A549 (cell line): ENCODE data around the gene PIGO. TPM values are rescaled to one million over a fixed set of nuclear protein-coding genes. Genes with fewer than 3 reads are reported as not detected.

ENCODE experiments used
- ATAC-seq, 2 experiments: fragments of 200-7000 bp in 1 of 2; fragments of >200 bp in 1 of 2; cut with Nextera tagmentation in 1 of 2; cut with Tn5 transposase in 1 of 2; 3 replicates each; pipeline versions ENCODE4 v1.8.0 to v1.9.1; 2018 to 2020; ENCODE audit warnings: mild to moderate bottlenecking in 1 of 2, moderate library complexity in 1 of 2
- CTCF ChIA-PET: fragments of 300-600 bp; sonication (Branson Sonifier 250); formaldehyde crosslinking; extraction: SDS; loops from one replicate; lab custom pipeline; 2021; ENCODE audit warnings: antibody characterized with exemption, inconsistent platforms; lab: Yijun Ruan, JAX
- POLR2A ChIA-PET: fragments of 350-600 bp; formaldehyde crosslinking; extraction: SDS; loops from one replicate; lab custom pipeline; 2021; ENCODE audit warnings: antibody characterized with exemption, inconsistent platforms; lab: Yijun Ruan, JAX
- DNase-seq, 2 experiments: peaks; one replicate each; pipeline versions ENCODE4 v3.0.0 to v3.0.0-alpha.2; 2011 to 2016; ENCODE audit warnings: low read depth in 1 of 2, low spot score in 1 of 2
- FAIRE-seq: peaks from 2 replicates; lab custom pipeline; 2011; peaks lifted over from hg19 to GRCh38; lab: Jason Lieb, UNC
- H3K27ac ChIP-seq, 2 experiments: fragments of >200 bp; sonication (Bioruptor Twin); formaldehyde crosslinking; 3 replicates each; pipeline ENCODE4 v1.5.1; 2016 to 2017
- H3K4me1 ChIP-seq: fragments of >200 bp; sonication (Bioruptor Twin); formaldehyde crosslinking; 3 replicates; pipeline ENCODE4 v1.6.1; 2016
- H3K4me2 ChIP-seq: fragments of >200 bp; sonication (Bioruptor Twin); formaldehyde crosslinking; 3 replicates; pipeline ENCODE4 v1.6.1; 2016
- H3K4me3 ChIP-seq: fragments of >200 bp; sonication (Bioruptor Twin); formaldehyde crosslinking; 3 replicates; pipeline ENCODE4 v1.5.1; 2016
- H3K9me3 ChIP-seq: fragments of >200 bp; sonication (Bioruptor Twin); formaldehyde crosslinking; 3 replicates; pipeline ENCODE4 v1.6.1; 2016
- CBX8 ChIP-seq: fragments of 200-600 bp; sonication (generic); IDR thresholded peaks from 2 replicates; pipeline ENCODE4 v1.6.1; 2016
- CHD4 ChIP-seq: fragments of 200-600 bp; sonication (generic); IDR thresholded peaks from 2 replicates; pipeline ENCODE4 v1.6.1; 2016; ENCODE audit warnings: antibody characterized with exemption, mild to moderate bottlenecking, borderline replicate concordance
- FOSL2 ChIP-seq, 2 experiments: fragments of 450-650 bp in 1 of 2; fragments of >200 bp in 1 of 2; sonication (Bioruptor Twin) in 1 of 2; formaldehyde crosslinking; IDR thresholded peaks; 2 replicates each; pipeline versions ENCODE4 v1.5.0 to v1.6.1; 2016 to 2020; ENCODE audit warnings: mild to moderate bottlenecking in 1 of 2, moderate library complexity in 1 of 2
- HOXA7 ChIP-seq: fragments of 250-450 bp; sonication (Bioruptor Pico); IDR thresholded peaks from 2 replicates; pipeline ENCODE4 v1.5.0; 2020; ENCODE audit warnings: mild to moderate bottlenecking, moderate library complexity
- HOXB5 ChIP-seq: fragments of 250-450 bp; sonication (Bioruptor Pico); IDR thresholded peaks from 2 replicates; pipeline ENCODE4 v1.5.0; 2020; ENCODE audit warnings: mild to moderate bottlenecking, moderate library complexity
- NFE2L2 ChIP-seq: fragments of 150-350 bp; conservative IDR thresholded peaks from 2 replicates; pipeline ENCODE4 v1.6.1; 2014; ENCODE audit warnings: low read length
- POLR2AphosphoS2 ChIP-seq: conservative IDR thresholded peaks from 2 replicates; pipeline ENCODE4 v1.6.1; 2012; ENCODE audit warnings: low read length, improper control_type of control experiment, inconsistent platforms
- RAD21 ChIP-seq, 2 experiments: fragments of >200 bp in 1 of 2; sonication (Bioruptor Twin) in 1 of 2; formaldehyde crosslinking in 1 of 2; IDR thresholded peaks in 1 of 2; conservative IDR thresholded peaks in 1 of 2; 2 replicates in 1 of 2; 3 replicates in 1 of 2; pipeline ENCODE4 v1.6.1; 2012 to 2018; ENCODE audit warnings: inconsistent platforms in 1 of 2
- RARB ChIP-seq: fragments of 250-450 bp; sonication (Bioruptor Pico); IDR thresholded peaks from 2 replicates; pipeline ENCODE4 v1.8.0; 2021; ENCODE audit warnings: mild to moderate bottlenecking, moderate library complexity
- RCOR1 ChIP-seq: fragments of 150-350 bp; IDR thresholded peaks from 2 replicates; pipeline ENCODE4 v1.6.1; 2014; ENCODE audit warnings: antibody characterized with exemption, low read length, low read depth
- REST ChIP-seq: fragments of 200-600 bp; sonication (generic); IDR thresholded peaks from 2 replicates; pipeline ENCODE4 v1.6.1; 2016; ENCODE audit warnings: antibody characterized with exemption, mild to moderate bottlenecking, moderate library complexity
- TFCP2L1 ChIP-seq: fragments of 250-450 bp; sonication (Bioruptor Pico); IDR thresholded peaks from 2 replicates; pipeline ENCODE4 v1.5.0; 2021; ENCODE audit warnings: mild to moderate bottlenecking
- TP53 ChIP-seq: fragments of 250-450 bp; sonication (Bioruptor Pico); IDR thresholded peaks from 2 replicates; pipeline ENCODE4 v1.5.0; 2021; ENCODE audit warnings: mild to moderate bottlenecking, moderate library complexity
- ZNF302 ChIP-seq: fragments of 250-450 bp; sonication (Bioruptor Pico); IDR thresholded peaks from 2 replicates; pipeline ENCODE4 v1.9.0; 2021; ENCODE audit warnings: inconsistent platforms, mild to moderate bottlenecking, moderate library complexity
- WGBS: methylation state at CpG from one replicate; pipeline ENCODE4 v1.1.6; 2017; ENCODE audit errors: missing lambda C conversion rate; 5-methylcytosine and 5-hydroxymethylcytosine counted together
- polyA plus RNA-seq, 4 experiments: library from polyadenylated mRNA; depleted of rRNA in 3 of 4; stranded (reverse); fragments of >200 nt; fragmentation: RNase III in 1 of 4; extraction: RNeasy Plus Mini Kit Qiagen cat#74134 plus additional on column Dnase treatment in 1 of 4; gene quantifications; 2 replicates in 3 of 4; 3 replicates in 1 of 4; pipeline ENCODE4 v1.2.3, GENCODE V29; 2011 to 2017
- TF ChIP-seq, protein P1 (sequence below): fragments of 250-450 bp; sonication (Bioruptor Pico); IDR thresholded peaks from 2 replicates; pipeline ENCODE4 v1.5.0; 2021; ENCODE audit warnings: mild to moderate bottlenecking, moderate library complexity, borderline replicate concordance
- TF ChIP-seq, protein P2 (sequence below): fragments of >200 bp; sonication (Bioruptor Twin); formaldehyde crosslinking; IDR thresholded peaks from 3 replicates; pipeline ENCODE4 v1.5.1; 2016

Gene PIGO
- polyA plus RNA-seq, 2 of the 4 experiments (the other 2 are of a cell fraction) = 47.0 to 50.4 TPM

DNA sequence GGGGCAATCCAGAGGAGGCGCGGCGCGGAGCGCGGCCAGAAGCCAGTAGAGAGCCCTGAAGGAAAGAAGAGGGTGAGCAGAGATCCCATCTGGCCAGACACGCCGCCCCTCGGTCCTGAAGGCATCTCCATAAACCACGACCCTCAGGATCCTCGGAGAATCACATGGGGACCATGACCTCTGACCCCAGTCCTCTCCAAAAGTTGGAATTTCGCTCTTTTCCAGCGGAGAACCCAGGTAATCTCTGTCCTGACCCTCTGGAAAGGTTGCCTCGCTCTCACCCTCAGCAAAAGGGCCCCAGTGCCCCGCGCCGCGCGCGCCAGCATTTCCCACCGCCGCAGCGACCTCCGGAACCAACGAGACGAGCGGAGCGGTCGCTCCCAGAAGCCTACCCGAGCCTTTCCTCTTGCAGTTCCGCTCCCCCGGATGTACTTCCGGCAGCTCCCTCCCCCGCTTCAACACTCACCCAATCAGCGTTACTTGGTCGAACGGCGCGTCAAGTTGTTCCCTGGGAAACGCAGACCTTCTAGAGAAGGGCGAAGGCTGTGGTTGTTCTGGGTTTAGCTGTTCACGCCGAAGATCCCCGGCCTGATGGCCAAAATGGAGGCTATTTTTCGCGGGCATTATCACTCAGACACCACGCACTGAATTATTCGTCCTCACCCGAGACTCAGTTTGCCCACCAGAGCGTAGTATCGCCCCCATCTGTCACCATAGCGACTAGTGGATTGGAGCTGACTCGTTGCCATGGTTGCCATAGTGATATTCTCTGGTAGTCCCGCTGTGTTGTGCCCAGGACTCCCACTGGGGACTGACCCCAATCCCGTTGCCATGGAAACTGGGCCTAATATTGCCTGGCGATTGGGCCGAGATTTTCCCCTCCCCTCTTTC, 6.6 kb upstream of the PIGO start, which contains the start of gene STOML2 (continued):
- TF ChIP-seq REST = no peak
- no peak for TF ChIP-seq HOXB5 (CRISPR knock-in tag)
- TF ChIP-seq CBX8 = no peak
- TF ChIP-seq TP53 = no peak
- TF ChIP-seq RARB (CRISPR knock-in tag) = no peak
- no peak for TF ChIP-seq RCOR1
- TF ChIP-seq, protein P1, sequence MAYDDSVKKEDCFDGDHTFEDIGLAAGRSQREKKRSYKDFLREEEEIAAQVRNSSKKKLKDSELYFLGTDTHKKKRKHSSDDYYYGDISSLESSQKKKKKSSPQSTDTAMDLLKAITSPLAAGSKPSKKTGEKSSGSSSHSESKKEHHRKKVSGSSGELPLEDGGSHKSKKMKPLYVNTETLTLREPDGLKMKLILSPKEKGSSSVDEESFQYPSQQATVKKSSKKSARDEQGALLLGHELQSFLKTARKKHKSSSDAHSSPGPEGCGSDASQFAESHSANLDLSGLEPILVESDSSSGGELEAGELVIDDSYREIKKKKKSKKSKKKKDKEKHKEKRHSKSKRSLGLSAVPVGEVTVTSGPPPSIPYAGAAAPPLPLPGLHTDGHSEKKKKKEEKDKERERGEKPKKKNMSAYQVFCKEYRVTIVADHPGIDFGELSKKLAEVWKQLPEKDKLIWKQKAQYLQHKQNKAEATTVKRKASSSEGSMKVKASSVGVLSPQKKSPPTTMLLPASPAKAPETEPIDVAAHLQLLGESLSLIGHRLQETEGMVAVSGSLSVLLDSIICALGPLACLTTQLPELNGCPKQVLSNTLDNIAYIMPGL (CRISPR knock-in tag) = no peak; the same call in 1 of the 2 replicates
- TF ChIP-seq CHD4 = no peak
- no peak for TF ChIP-seq ZNF302 (CRISPR knock-in tag)
- TF ChIP-seq RAD21 (conservative IDR thresholded peaks at IDR 0.05 in 1 of 2, IDR thresholded peaks at IDR 0.05 in 1 of 2) = no peak
- TF ChIP-seq FOSL2 (IDR thresholded peaks at IDR 0.05) = no peak
- peak; percentile 47; the same call in 1 of the 2 replicates for TF ChIP-seq FOSL2 (CRISPR knock-in tag; IDR thresholded peaks at IDR 0.05)
- TF ChIP-seq TFCP2L1 (CRISPR knock-in tag) = no peak
- TF ChIP-seq, protein P2, sequence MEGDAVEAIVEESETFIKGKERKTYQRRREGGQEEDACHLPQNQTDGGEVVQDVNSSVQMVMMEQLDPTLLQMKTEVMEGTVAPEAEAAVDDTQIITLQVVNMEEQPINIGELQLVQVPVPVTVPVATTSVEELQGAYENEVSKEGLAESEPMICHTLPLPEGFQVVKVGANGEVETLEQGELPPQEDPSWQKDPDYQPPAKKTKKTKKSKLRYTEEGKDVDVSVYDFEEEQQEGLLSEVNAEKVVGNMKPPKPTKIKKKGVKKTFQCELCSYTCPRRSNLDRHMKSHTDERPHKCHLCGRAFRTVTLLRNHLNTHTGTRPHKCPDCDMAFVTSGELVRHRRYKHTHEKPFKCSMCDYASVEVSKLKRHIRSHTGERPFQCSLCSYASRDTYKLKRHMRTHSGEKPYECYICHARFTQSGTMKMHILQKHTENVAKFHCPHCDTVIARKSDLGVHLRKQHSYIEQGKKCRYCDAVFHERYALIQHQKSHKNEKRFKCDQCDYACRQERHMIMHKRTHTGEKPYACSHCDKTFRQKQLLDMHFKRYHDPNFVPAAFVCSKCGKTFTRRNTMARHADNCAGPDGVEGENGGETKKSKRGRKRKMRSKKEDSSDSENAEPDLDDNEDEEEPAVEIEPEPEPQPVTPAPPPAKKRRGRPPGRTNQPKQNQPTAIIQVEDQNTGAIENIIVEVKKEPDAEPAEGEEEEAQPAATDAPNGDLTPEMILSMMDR = no peak
- TF ChIP-seq NFE2L2 = no peak

DNA sequence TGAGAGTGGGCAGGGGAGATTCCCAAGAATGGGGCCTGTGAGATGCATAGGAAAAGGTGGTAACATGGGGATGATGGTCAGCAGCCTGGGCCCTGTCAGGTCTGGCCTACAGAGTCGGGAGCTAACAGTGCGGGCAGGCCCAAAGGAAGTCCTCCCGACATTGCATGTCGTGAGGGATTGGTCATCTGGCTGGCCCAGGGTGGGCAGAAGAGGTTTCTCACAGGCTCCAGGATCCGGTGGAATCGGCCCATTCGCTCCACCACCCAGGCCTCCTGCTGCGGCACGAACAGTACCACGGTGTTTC, 6.0 kb upstream of the PIGO start:
- ATAC-seq (peak; percentile 33 to 57; a peak in 5 of 6 replicates), FAIRE-seq (no peak), DNase-seq (no peak)
- H3K27ac ChIP-seq = peak overlapping the region; percentile 88 to 91
- peaks cover 14% of the 10 kb centered on the region for H3K4me1 ChIP-seq
- H3K4me2 ChIP-seq = peak overlapping the region; percentile 88
- WGBS = 15% methylated on average over 10 of the region's 10 CpGs
- ChIA-PET POLR2A (interaction anchor here (1.0 to 2.3 kb wide), 7 partner anchors 9 to 418 kb away, joined by 3 to 28 read pairs (median 14); partner anchors contain the start of genes ATOSB, FANCG and VCP), CTCF (interaction anchor here (1.1 to 5.0 kb wide), 6 partner anchors 8 to 204 kb away, joined by 3 to 23 read pairs (median 5); partner anchors contain the start of genes ATOSB and FANCG)
- TF ChIP-seq POLR2AphosphoS2 = no peak
- no peak for TF ChIP-seq TP53
- no peak for TF ChIP-seq HOXA7 (CRISPR knock-in tag)
- TF ChIP-seq, protein P1 (CRISPR knock-in tag) = no peak
- peak overlapping the region; percentile 70 for H3K4me3 ChIP-seq
- H3K9me3 ChIP-seq = no peaks in the 10 kb centered on the region
